Mammary epithelial cell (primary cell): ENCODE data around the gene CR1L.

ENCODE experiments used
- EZH2 ChIP-seq: IDR thresholded peaks from 2 replicates; pipeline ENCODE4 v1.6.1; 2012; ENCODE audit warnings: low read length, inconsistent platforms, borderline replicate concordance
- TF ChIP-seq, protein P1 (sequence below), 2 donors: IDR thresholded peaks in 1 of 2; conservative IDR thresholded peaks in 1 of 2; 2 replicates each; pipeline ENCODE4 v1.5.1; 2011 to 2012; ENCODE audit warnings: inconsistent platforms in 2 of 2, low read length in 2 of 2, mild to moderate bottlenecking in 2 of 2, control low read depth in 1 of 2, low read depth in 1 of 2; ENCODE audit not compliant: insufficient read depth in 1 of 2; ENCODE audit errors: extremely low read depth in 1 of 2

DNA sequence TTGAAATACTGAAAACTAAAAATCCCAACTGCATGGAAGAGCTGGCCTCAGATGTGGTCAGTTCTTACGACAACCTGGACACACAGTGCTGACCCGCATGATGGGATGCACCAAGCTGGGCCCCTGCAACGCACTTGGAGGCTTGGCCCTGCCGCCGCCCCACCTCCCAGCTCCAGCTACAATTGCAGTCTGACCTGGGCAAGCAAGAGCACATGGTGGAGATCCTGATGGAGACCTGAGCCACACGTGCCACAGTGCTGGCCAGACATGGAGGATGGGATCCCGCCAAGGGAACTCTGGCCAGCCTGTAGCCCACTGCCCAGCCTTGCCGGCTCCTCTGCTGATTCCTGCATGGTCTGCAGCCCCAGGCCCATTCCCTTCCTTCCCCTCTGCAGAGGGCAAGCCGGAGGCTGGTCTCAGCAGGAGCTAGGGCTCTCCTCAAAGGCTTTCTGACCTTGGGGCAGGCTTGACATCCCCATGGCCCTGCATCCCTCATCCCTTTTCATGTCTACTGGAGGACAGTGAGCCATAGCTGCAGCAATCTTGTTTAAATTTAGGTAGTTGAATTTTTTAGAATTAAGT, 14.1 kb downstream of the CR1L start:
- TF ChIP-seq, protein P1, sequence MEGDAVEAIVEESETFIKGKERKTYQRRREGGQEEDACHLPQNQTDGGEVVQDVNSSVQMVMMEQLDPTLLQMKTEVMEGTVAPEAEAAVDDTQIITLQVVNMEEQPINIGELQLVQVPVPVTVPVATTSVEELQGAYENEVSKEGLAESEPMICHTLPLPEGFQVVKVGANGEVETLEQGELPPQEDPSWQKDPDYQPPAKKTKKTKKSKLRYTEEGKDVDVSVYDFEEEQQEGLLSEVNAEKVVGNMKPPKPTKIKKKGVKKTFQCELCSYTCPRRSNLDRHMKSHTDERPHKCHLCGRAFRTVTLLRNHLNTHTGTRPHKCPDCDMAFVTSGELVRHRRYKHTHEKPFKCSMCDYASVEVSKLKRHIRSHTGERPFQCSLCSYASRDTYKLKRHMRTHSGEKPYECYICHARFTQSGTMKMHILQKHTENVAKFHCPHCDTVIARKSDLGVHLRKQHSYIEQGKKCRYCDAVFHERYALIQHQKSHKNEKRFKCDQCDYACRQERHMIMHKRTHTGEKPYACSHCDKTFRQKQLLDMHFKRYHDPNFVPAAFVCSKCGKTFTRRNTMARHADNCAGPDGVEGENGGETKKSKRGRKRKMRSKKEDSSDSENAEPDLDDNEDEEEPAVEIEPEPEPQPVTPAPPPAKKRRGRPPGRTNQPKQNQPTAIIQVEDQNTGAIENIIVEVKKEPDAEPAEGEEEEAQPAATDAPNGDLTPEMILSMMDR (conservative IDR thresholded peaks at IDR 0.05 in 1 of 2, IDR thresholded peaks at IDR 0.05 in 1 of 2; ENCODE audit: extremely low read depth in 1 of 2, insufficient read depth in 1 of 2, low read depth in 1 of 2, low read length in 2 of 2): no peak
- no peak for TF ChIP-seq EZH2
